Upper lobe of left lung (tissue), 4 donors: ENCODE data around the gene MYO1F.

Experiments used
- CTCF ChIP-seq, 6 experiments: fragments of 450-650 bp in 4 of 6; fragments of 200-600 bp in 2 of 6; sonication (generic) in 2 of 6; IDR thresholded peaks; one replicate each; pipeline ENCODE4 v1.5.1; 2016 to 2019; ENCODE audit warnings: antibody characterized with exemption in 6 of 6
- EP300 ChIP-seq, 4 donors: sonication (generic); formaldehyde crosslinking; IDR thresholded peaks; one replicate each; pipeline ENCODE4 v1.5.1; 2017; ENCODE audit warnings: antibody characterized with exemption in 4 of 4, control low read depth in 2 of 4
- POLR2A ChIP-seq, 4 donors: fragments of 450-650 bp; IDR thresholded peaks; one replicate each; pipeline ENCODE4 v1.5.1; 2016 to 2017; ENCODE audit warnings: antibody characterized with exemption in 4 of 4, mild to moderate bottlenecking in 2 of 4
- POLR2AphosphoS5 ChIP-seq, 2 donors: sonication (generic); formaldehyde crosslinking; IDR thresholded peaks; one replicate each; pipeline ENCODE4 v1.5.1; 2017; ENCODE audit warnings: antibody characterized with exemption in 2 of 2

GRCh38 chr19:8615024-8615423 is 37.8 kb upstream of the MYO1F start:
- no peak for TF ChIP-seq CTCF (IDR thresholded peaks at IDR 0.05)
- no peak for TF ChIP-seq POLR2AphosphoS5 (IDR thresholded peaks at IDR 0.05)
- no peak for TF ChIP-seq POLR2A (IDR thresholded peaks at IDR 0.05)
- TF ChIP-seq EP300 (IDR thresholded peaks at IDR 0.05): no peak
